Omental fat pad (tissue), 4 donors: ENCODE measurements around the gene NFATC2IP. TPM values are rescaled to one million over a fixed set of nuclear protein-coding genes. Genes with fewer than 3 reads are reported as not detected.
"Not testable (repeated sequence)": the region's sequence is repeated elsewhere in the genome, so short reads cannot be mapped to it uniquely, and the experiment has no call there.

Experiments used
- ATAC-seq: fragments of 150-250 bp; one replicate; pipeline ENCODE4 v1.9.1; 2016; ENCODE audit warnings: mild to moderate bottlenecking, moderate library complexity; ENCODE audit not compliant: low FRiP score
- DNase-seq: peaks from one replicate; pipeline ENCODE4 v3.0.0-alpha.2; 2019; ENCODE audit warnings: low spot score
- total RNA-seq, 4 donors: library from RNA; depleted of rRNA; stranded (reverse); fragments of >200 nt; gene quantifications; one replicate each; pipeline ENCODE4 v1.1.0, GENCODE V29; 2016
- TF ChIP-seq, protein P1 (sequence below), 3 donors: fragments of 450-650 bp; IDR thresholded peaks; one replicate each; pipeline ENCODE4 v1.5.1; 2016 to 2017; ENCODE audit warnings: antibody characterized with exemption in 3 of 3, mild to moderate bottlenecking in 3 of 3, moderate library complexity in 2 of 3

The NFATC2IP gene
- total RNA-seq, 4 donors from 2014 or later = 22.1 to 33.4 (median 29.3) TPM

DNA sequence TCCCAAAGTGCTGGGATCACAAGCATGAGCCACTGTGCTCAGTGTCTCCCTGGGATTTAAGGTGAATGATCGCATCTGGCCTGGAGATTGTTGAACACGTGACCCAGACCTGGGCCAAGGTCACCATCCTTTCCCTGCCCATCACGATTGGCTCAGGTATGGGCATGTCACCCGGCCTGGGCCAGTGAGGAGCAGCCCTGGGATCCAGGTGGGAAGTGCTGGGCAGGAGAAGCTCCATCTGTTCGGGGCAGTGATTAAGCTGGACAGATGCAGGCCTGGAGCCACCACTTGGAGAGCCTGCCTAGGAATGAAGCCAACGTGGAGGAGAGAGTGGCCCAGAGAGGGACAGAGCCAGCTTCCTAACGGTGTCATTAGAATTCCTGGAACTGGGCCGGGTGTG, 41.0 kb downstream of the NFATC2IP start:
- ATAC-seq (no peak), DNase-seq (no peak)
- TF ChIP-seq, protein P1, sequence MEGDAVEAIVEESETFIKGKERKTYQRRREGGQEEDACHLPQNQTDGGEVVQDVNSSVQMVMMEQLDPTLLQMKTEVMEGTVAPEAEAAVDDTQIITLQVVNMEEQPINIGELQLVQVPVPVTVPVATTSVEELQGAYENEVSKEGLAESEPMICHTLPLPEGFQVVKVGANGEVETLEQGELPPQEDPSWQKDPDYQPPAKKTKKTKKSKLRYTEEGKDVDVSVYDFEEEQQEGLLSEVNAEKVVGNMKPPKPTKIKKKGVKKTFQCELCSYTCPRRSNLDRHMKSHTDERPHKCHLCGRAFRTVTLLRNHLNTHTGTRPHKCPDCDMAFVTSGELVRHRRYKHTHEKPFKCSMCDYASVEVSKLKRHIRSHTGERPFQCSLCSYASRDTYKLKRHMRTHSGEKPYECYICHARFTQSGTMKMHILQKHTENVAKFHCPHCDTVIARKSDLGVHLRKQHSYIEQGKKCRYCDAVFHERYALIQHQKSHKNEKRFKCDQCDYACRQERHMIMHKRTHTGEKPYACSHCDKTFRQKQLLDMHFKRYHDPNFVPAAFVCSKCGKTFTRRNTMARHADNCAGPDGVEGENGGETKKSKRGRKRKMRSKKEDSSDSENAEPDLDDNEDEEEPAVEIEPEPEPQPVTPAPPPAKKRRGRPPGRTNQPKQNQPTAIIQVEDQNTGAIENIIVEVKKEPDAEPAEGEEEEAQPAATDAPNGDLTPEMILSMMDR (IDR thresholded peaks at IDR 0.05) = no peak

DNA sequence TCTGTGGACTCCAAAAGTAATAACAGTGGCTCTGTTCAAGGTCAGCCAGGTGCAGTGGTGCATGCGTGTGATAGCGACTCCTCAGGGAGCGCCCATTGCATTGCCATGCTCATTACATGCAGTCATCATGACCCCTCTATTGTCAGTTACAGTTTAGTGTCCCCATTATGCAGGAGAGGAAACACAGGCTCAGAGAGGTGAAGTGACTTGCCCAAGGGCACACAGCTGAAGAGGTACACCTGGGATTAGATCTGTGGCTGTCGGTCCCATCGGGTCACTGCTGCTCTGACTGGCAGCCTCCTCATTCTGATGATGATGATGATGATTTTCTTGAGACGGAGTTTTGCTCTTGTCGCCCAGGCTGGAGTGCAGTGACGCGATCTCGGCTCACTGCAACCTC, 41.8 kb downstream of the NFATC2IP start:
- DNase-seq = no peak
- no peak for ATAC-seq
- TF ChIP-seq, protein P1 (IDR thresholded peaks at IDR 0.05) = no peak

DNA sequence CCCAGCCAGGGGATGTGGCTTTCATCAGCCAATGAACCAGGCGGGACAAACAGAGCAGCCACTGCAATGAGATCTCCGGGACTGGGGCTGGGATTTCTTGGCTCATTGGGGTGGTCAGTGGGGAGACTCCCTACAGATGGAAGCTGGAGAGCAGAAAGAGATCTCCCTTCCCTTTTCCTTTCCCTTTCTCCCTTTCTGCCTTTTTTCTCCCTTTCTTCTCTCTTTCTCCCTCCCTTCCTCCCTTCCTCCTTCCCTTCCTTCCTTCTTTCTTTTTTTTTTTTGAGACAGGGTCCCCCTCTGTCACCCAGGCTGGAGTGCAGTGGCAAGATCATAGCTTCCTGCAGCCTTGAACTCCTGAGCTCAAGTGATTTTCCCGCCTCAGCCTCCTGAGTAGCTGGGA, 48.1 kb downstream of the NFATC2IP start:
- no peak for ATAC-seq

DNA sequence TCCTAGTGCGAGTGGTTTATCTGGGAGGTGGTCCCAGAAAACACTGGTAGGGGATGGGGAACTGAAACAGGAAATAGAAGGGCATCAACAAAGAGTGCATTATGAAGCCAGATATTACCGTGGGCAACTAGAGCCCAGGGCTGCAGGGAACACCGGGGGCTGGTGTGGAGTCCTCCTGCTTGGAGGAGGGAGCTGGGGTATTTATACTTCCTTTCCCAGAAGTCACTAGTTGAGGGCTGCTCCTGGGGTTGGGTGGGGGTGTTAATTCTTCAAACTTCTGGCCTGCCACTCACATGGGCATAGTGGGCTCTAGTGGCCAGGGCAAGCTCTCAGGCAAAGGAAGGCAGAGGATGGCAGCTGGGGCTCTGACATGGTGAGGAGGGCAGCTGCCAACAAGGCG, 48.8 kb downstream of the NFATC2IP start:
- TF ChIP-seq, protein P1 (IDR thresholded peaks at IDR 0.05) = no peak
- no peak for ATAC-seq

More for the DNA sequence above, 48.1 kb downstream of the NFATC2IP start:
- DNase-seq = no peak
- TF ChIP-seq, protein P1 (IDR thresholded peaks at IDR 0.05) = no peak

DNA sequence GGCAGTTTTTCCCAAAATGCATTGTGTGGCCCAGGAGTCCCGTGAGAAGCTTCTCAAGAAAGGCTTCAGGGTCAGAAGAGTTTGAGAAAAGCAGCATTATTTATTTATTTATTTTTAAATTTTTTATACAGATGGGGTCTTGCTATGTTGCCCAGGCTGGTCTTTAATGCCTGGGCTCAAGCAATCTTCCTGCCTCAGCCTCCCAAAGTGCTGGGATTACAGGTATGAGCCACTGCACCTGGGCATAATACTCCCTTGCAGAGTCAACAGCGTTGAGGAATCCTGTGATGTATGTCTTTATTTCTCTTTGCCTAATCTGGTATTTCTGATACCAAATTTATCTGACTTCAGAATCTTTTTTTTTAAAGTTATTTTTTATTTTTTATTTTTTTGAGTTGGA, 49.3 kb downstream of the NFATC2IP start:
- no peak for DNase-seq
- no peak for ATAC-seq
- TF ChIP-seq, protein P1 (IDR thresholded peaks at IDR 0.05) = no peak

More for the DNA sequence above, 48.8 kb downstream of the NFATC2IP start:
- DNase-seq = no peak

DNA sequence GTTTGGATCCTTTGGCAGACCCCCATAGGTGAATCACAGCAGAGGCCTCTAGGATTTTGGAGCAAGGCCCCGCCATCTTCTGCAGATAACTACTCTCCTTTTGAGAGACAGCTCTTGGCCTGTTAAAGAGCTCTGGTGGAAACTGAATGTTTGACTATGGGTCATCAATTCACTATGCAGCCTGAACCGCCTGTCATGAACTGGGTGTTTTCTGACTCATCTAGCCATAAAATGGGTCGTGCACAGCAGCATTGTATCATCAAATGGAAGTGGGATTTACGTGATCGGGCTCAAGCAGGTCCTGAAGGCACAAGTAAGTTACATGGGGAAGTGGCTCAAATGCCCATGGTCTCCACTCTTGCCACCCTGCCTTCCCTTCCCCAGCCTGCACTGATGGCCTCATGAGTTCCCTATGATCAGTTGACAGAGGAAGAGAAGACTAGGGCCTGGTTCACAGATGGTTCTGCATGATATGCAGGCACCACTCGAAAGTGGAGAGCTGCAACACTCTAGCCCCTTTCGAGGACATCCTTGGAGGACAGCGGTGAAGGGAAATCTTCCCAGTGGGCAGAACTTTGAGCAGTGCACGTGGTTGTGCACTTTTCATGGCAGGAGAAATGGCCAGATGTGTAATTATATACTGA, 53.9 kb downstream of the NFATC2IP start:
- not testable (repeated sequence) for DNase-seq, ATAC-seq

DNA sequence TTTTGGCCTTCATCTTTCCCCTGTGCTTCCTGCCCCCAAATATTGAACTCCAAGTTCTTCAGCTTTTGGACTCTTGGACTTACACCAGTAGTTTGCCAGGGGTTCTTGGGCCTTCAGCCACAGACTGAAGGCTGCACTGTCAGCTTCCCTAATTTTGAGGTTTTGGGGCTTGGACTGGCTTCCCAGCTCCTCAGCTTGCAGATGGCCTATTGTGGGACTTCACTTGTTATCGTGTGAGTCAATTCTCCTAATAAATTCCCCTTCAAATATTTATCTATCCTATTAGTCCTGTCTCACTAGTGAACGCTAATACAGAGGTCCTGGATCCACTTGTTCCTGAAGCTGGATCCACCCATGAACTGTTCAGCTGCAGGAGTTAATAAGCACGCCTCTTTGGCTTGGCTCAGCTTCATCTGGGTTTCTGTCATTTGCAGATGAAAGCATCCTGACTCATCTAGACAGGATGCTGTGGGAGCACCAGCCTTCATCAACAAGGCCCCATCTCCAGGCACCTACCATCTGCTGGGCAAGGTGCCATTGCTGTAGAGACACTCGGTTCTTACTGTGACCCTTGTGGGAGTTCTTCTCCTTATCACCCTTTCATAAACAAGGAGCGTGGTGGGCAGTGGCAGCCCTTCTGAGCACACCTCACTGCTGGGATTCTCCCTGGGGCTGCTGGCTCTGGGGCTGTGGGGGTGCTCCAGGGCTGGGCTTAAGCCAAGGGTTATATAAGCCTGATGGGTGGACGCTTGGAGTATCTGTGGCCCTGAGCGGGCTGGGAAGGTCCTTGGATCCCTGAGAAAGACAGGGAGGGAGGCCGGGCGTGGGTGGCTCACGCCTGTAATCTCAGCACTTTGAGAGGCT, 57.2 kb downstream of the NFATC2IP start:
- TF ChIP-seq, protein P1 (IDR thresholded peaks at IDR 0.05) = no peak
- ATAC-seq (no peak), DNase-seq (no peak)
